ENCODE data around the gene BTBD9. TPM values are rescaled to one million over a fixed set of nuclear protein-coding genes. Genes with fewer than 3 reads are reported as not detected.

Gene BTBD9
- total RNA-seq, 2 donors from 2014 or later: 30.1 to 45.8 TPM

DNA sequence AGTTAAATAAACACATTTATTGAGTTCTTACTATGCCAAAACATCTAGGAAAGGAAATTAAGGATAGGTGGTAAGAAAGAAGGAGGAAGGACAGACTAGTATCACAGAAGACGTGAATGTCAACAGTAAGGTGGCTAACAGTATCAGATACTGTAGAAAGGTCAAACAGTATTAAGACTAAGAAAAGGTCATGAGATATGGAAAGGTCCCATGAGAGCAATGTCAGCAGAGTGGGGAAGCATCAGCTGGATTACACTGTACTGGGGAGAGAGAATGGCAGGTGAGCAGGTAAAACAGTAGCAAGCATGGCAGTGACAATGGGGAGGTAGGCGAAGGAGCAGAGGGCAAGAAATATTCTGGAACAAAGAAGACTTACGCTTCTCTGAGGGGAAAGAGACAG, 45.2 kb upstream of the BTBD9 start:
- H3K36me3 ChIP-seq: peaks cover 6% of the 10 kb centered on the region
- TF ChIP-seq, protein P1, sequence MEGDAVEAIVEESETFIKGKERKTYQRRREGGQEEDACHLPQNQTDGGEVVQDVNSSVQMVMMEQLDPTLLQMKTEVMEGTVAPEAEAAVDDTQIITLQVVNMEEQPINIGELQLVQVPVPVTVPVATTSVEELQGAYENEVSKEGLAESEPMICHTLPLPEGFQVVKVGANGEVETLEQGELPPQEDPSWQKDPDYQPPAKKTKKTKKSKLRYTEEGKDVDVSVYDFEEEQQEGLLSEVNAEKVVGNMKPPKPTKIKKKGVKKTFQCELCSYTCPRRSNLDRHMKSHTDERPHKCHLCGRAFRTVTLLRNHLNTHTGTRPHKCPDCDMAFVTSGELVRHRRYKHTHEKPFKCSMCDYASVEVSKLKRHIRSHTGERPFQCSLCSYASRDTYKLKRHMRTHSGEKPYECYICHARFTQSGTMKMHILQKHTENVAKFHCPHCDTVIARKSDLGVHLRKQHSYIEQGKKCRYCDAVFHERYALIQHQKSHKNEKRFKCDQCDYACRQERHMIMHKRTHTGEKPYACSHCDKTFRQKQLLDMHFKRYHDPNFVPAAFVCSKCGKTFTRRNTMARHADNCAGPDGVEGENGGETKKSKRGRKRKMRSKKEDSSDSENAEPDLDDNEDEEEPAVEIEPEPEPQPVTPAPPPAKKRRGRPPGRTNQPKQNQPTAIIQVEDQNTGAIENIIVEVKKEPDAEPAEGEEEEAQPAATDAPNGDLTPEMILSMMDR (IDR thresholded peaks at IDR 0.05): no peak
- no peak for DNase-seq (ENCODE audit: low spot score)
- H3K4me1 ChIP-seq (ENCODE audit: control insufficient read depth in 1 of 2, low read depth in 2 of 2): peaks cover 5 to 8% of the 10 kb centered on the region in 2 donors
- no peak overlapping the region for H3K27ac ChIP-seq
- H3K9me3 ChIP-seq: no peaks in the 10 kb centered on the region
- H3K27me3 ChIP-seq (replicated peaks; ENCODE audit: insufficient read depth): no peaks in the 10 kb centered on the region
- ATAC-seq (ENCODE audit: insufficient number of reproducible peaks, low FRiP score, low read depth): no peak
- H3K4me3 ChIP-seq: no peak overlapping the region

DNA sequence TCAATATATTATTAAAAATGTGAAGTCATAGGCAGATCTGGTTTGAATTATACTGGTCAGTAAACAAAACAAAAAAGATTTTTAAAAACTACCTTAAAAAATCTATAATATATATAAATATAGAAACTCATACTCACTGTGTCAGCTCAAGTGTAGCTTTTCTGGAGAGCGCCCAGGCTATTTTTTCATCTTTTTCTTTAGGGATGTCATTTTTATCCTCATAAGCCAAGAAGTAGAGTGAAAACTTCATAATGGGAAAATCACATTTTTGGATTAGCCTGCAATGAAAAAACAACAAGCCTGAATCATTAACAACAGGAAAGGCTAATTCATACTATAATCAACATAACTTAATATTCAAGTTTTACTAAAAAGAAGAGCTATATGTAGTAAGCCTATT, 44.5 kb upstream of the BTBD9 start:
- DNase-seq (ENCODE audit: low spot score) (no peak), ATAC-seq (ENCODE audit: insufficient number of reproducible peaks, low FRiP score, low read depth) (no peak)
- Histone ChIP-seq H3K4me3 (no peak overlapping the region), H3K27ac (no peak overlapping the region), H3K36me3 (peaks cover 6% of the 10 kb centered on the region), H3K4me1 (ENCODE audit: control insufficient read depth in 1 of 2, low read depth in 2 of 2) (peaks cover 4 to 8% of the 10 kb centered on the region in 2 donors), H3K27me3 (replicated peaks; ENCODE audit: insufficient read depth) (no peaks in the 10 kb centered on the region), H3K9me3 (no peaks in the 10 kb centered on the region)
- TF ChIP-seq, protein P1 (IDR thresholded peaks at IDR 0.05): no peak

DNA sequence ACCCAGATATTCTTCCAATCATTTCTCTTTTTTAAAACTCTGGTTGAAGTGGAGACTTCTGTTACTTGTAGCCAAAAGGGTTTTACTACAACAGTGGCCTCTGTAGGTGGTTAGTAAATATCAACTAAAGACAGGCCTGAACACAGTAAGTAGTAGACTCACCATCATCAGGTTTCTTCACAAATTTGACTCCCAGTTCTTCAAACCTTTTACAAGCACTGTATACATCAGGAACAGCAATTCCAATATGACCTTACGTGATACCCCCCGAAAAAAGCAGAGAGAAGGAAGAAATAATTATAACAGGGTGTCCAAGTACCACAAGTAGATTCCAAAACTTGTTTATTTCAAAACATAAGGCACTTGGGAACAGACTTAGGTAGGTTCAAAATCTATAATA, 42.1 kb upstream of the BTBD9 start:
- ATAC-seq (ENCODE audit: insufficient number of reproducible peaks, low FRiP score, low read depth): no peak
- H3K27me3 ChIP-seq (replicated peaks; ENCODE audit: insufficient read depth): no peaks in the 10 kb centered on the region
- H3K27ac ChIP-seq: no peak overlapping the region
- H3K4me3 ChIP-seq: no peak overlapping the region
- DNase-seq (ENCODE audit: low spot score): no peak
- TF ChIP-seq, protein P1 (IDR thresholded peaks at IDR 0.05): no peak
- peaks cover 6% of the 10 kb centered on the region for H3K36me3 ChIP-seq
- H3K4me1 ChIP-seq (ENCODE audit: control insufficient read depth in 1 of 2, low read depth in 2 of 2): peaks cover 0 to 5% of the 10 kb centered on the region in 2 donors
- H3K9me3 ChIP-seq: no peaks in the 10 kb centered on the region

DNA sequence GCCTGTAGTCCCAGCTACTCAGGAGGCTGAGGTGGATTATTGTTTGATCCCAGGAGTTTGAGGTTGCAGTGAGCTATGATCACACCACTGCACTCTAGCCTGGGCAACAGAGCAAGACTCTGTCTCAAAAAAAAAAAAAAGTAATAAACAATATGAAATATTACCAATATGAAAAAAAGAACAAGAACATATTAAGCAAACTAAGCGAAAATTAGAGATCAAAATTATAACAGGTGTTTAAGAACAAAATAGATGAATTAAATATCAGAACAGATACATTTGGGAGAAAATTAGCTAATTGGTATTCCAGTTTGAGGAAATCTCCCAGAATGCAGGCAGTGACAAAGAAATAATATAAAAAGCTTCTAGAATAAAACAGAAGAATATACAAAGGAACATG, 39.9 kb upstream of the BTBD9 start:
- H3K36me3 ChIP-seq: peaks cover 10% of the 10 kb centered on the region
- H3K4me1 ChIP-seq (ENCODE audit: control insufficient read depth in 1 of 2, low read depth in 2 of 2): no peaks in the 10 kb centered on the region
- H3K27ac ChIP-seq: no peak overlapping the region
- ATAC-seq (ENCODE audit: insufficient number of reproducible peaks, low FRiP score, low read depth) (no peak), DNase-seq (ENCODE audit: low spot score) (no peak)
- TF ChIP-seq, protein P1 (IDR thresholded peaks at IDR 0.05): no peak
- H3K9me3 ChIP-seq: no peaks in the 10 kb centered on the region
- no peaks in the 10 kb centered on the region for H3K27me3 ChIP-seq (replicated peaks; ENCODE audit: insufficient read depth)
- H3K4me3 ChIP-seq: no peak overlapping the region

DNA sequence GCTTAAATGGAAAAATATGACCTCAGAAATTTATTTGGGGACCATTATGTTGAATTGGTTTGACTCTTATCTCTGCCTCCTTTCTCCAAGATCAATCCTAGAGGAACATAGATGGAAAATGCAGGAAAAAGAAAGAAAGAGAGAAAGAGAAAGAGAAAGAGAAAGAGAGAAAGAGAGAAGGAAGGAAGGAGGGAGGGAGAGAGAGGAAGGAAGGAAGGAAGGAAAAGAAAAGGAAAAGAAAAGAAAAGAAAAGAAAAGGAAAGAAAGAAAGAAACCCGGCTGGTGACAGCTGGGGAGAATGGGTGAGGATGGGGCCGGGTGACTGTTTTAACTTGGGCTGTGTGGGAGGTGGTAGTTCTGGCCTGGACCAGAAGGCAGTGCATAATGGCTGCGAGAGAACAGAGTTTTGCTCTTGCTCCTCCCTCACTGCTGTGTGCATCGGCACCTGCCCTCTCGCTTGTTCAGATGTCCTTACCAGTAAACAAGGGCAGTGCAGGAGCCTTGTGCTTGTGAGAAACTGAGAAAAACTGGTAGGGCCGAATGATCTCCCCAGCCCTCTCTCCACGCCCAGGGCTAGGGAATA, 38.5 kb upstream of the BTBD9 start:
- Histone ChIP-seq H3K36me3 (peaks cover 10% of the 10 kb centered on the region), H3K27me3 (replicated peaks; ENCODE audit: insufficient read depth) (no peaks in the 10 kb centered on the region), H3K4me1 (ENCODE audit: control insufficient read depth in 1 of 2, low read depth in 2 of 2) (no peaks in the 10 kb centered on the region), H3K27ac (no peak overlapping the region), H3K9me3 (no peaks in the 10 kb centered on the region), H3K4me3 (no peak overlapping the region)
- no peak for DNase-seq (ENCODE audit: low spot score)
- ATAC-seq (ENCODE audit: insufficient number of reproducible peaks, low FRiP score, low read depth): no peak
- TF ChIP-seq, protein P1 (IDR thresholded peaks at IDR 0.05): no peak

All from thoracic aorta (tissue), 2 donors.